ENCODE measurements around the gene FER. TPM values are rescaled to one million over a fixed set of nuclear protein-coding genes. Genes with fewer than 3 reads are reported as not detected.
"Not testable (repeated sequence)": the region's sequence is repeated elsewhere in the genome, so short reads cannot be mapped to it uniquely, and the experiment has no call there.

FER gene
- total and polyA plus RNA-seq, 2 of the 13 experiments (the other 11 are each of a cell fraction or from before 2014, with no cell fraction given): 7.9 to 29.0 TPM

DNA sequence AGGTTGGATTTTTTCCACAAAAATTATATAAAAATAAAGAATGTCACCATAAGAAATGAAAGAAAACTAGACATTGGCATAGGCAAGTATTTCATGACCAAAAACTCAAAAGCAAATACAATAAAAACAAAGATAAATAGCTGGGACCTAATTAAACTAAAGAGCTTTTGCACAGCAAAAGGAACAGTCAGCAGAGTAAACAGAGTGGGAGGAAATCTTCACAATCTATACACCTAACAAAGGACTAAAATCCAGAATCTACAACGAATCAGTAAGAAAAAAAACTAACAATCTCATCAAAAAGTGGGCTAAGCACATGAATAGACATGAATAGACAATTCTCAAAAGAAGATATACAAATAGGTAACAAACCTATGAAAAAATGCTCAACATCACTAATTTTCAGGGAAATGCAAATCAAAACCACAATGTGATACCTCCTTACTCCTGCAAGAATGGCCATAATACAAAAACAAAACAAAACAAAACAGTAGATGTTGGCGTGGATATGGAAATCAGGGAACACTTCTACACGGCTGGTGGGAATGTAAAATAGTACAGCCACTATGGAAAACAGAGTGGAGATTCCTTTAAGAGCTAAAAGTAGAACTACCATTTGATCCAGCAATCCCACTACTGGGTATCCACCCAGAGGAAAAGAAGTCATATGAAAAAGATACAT lies 94.7 kb downstream of the FER start:
- H3K4me3 ChIP-seq (replicated peaks in 1 of 3; ENCODE audit: insufficient read depth in 1 of 3, low read depth in 2 of 3, low read length in 3 of 3); H3K4me1 ChIP-seq (ENCODE audit: insufficient read depth, low read length); H2AFZ ChIP-seq (ENCODE audit: low read length); intact Hi-C loops (cut with micrococcal nuclease; ENCODE audit: unreplicated experiment); POLR2A ChIA-PET; H3K36me3 ChIP-seq (replicated peaks in 1 of 2; ENCODE audit: control insufficient read depth in 1 of 2, insufficient read depth in 2 of 2, low read length in 2 of 2); H3K27me3 ChIP-seq (ENCODE audit: control insufficient read depth in 1 of 2, insufficient read depth in 2 of 2, low read length in 2 of 2); CTCF ChIA-PET (ENCODE audit: low intra/inter-chr PET ratio, low total read pairs); H4K20me1 ChIP-seq (ENCODE audit: insufficient read depth, low read length); H3K9me3 ChIP-seq (ENCODE audit: low read length); ATAC-seq; H3K9ac ChIP-seq (ENCODE audit: insufficient read depth, low read depth, low read length); in situ Hi-C loops (cut with HindIII; ENCODE audit: extremely low pct_ligation_motif_present, low pct_unique_long_range_greater_than_20kb); BruUV-seq (replicated peaks); H3K79me2 ChIP-seq (ENCODE audit: insufficient read depth, low read length); H3K27ac ChIP-seq (ENCODE audit: extremely low read length, insufficient read depth, low read length); H3K4me2 ChIP-seq (ENCODE audit: low read depth, low read length); FAIRE-seq; DNase-seq (ENCODE audit: low spot score): not testable (repeated sequence)
- 72% methylated on average over 3 of the region's 3 CpGs for WGBS (ENCODE audit: low lambda C conversion rate)

DNA sequence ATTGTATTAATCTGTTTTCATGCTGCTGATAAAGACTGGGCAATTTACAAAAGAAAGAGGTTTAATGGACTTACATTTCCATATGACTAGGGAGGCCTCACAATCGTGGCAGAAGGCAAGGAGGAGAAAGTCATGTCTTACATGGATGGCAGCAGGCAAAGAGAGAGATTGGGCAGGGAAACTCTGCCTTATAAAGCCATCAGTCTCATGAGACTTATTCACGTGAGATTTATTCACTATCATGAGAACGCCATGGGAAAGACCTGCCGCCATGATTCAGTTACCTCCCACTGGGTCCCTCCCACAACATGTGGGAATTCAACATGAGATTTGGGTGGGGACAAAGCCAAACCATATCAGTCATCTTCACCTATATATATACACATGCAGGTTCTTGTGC lies 103.4 kb downstream of the FER start:
- H3K4me3 ChIP-seq (replicated peaks in 1 of 3; ENCODE audit: insufficient read depth in 1 of 3, low read depth in 2 of 3, low read length in 3 of 3); H3K27me3 ChIP-seq (ENCODE audit: control insufficient read depth in 1 of 2, insufficient read depth in 2 of 2, low read length in 2 of 2); in situ Hi-C loops (cut with HindIII; ENCODE audit: extremely low pct_ligation_motif_present, low pct_unique_long_range_greater_than_20kb); H4K20me1 ChIP-seq (ENCODE audit: insufficient read depth, low read length); BruUV-seq (replicated peaks); ATAC-seq; intact Hi-C loops (cut with micrococcal nuclease; ENCODE audit: unreplicated experiment); H3K36me3 ChIP-seq (replicated peaks in 1 of 2; ENCODE audit: control insufficient read depth in 1 of 2, insufficient read depth in 2 of 2, low read length in 2 of 2); H2AFZ ChIP-seq (ENCODE audit: low read length); H3K4me2 ChIP-seq (ENCODE audit: low read depth, low read length); H3K9me3 ChIP-seq (ENCODE audit: low read length); CTCF ChIA-PET (ENCODE audit: low intra/inter-chr PET ratio, low total read pairs); H3K27ac ChIP-seq (ENCODE audit: extremely low read length, insufficient read depth, low read length); DNase-seq (ENCODE audit: low spot score); H3K79me2 ChIP-seq (ENCODE audit: insufficient read depth, low read length); POLR2A ChIA-PET; H3K4me1 ChIP-seq (ENCODE audit: insufficient read depth, low read length); FAIRE-seq; H3K9ac ChIP-seq (ENCODE audit: insufficient read depth, low read depth, low read length): not testable (repeated sequence)
- 73% methylated on average over 4 of the region's 4 CpGs for WGBS (ENCODE audit: low lambda C conversion rate)

GRCh38 chr5:108857905-108858304 lies 110.2 kb downstream of the FER start:
- Histone ChIP-seq H3K9ac (ENCODE audit: insufficient read depth, low read depth, low read length) (no peak overlapping the region), H3K4me2 (ENCODE audit: low read depth, low read length) (no peak overlapping the region), H3K9me3 (ENCODE audit: low read length) (no peaks in the 10 kb centered on the region), H3K36me3 (replicated peaks in 1 of 2; ENCODE audit: control insufficient read depth in 1 of 2, insufficient read depth in 2 of 2, low read length in 2 of 2) (no peaks in the 10 kb centered on the region), H3K4me3 (replicated peaks in 1 of 3; ENCODE audit: insufficient read depth in 1 of 3, low read depth in 2 of 3, low read length in 3 of 3) (no peak overlapping the region), H2AFZ (ENCODE audit: low read length) (no peak overlapping the region), H3K79me2 (ENCODE audit: insufficient read depth, low read length) (no peaks in the 10 kb centered on the region), H3K4me1 (ENCODE audit: insufficient read depth, low read length) (no peaks in the 10 kb centered on the region), H3K27me3 (ENCODE audit: control insufficient read depth in 1 of 2, insufficient read depth in 2 of 2, low read length in 2 of 2) (no peaks in the 10 kb centered on the region), H4K20me1 (ENCODE audit: insufficient read depth, low read length) (no peaks in the 10 kb centered on the region), H3K27ac (ENCODE audit: extremely low read length, insufficient read depth, low read length) (no peak overlapping the region)
- TF ChIP-seq ZNF432 (CRISPR knock-in tag; IDR thresholded peaks at IDR 0.05; ENCODE audit: borderline replicate concordance) (no peak), ZSCAN9 (CRISPR knock-in tag; IDR thresholded peaks at IDR 0.05; ENCODE audit: borderline replicate concordance) (no peak), FOXK1 (CRISPR knock-in tag; IDR thresholded peaks at IDR 0.05; ENCODE audit: borderline replicate concordance, low read depth) (no peak), CHCHD3 (CRISPR knock-in tag; IDR thresholded peaks at IDR 0.05) (no peak)
- FAIRE-seq (no peak), DNase-seq (ENCODE audit: low spot score) (no peak), ATAC-seq (no peak)
- in situ Hi-C loops (cut with HindIII; ENCODE audit: extremely low pct_ligation_motif_present, low pct_unique_long_range_greater_than_20kb) (no loop called here), intact Hi-C loops (cut with micrococcal nuclease; ENCODE audit: unreplicated experiment) (no loop called here)
- no TSS peak for BruUV-seq (replicated peaks)
- POLR2A ChIA-PET: no interaction called here
- WGBS (ENCODE audit: low lambda C conversion rate): 100% methylated on average over 1 of the region's 1 CpG
- CTCF ChIA-PET (ENCODE audit: low intra/inter-chr PET ratio, low total read pairs): no interaction called here

All from HepG2 (cell line).